HG02798 (cell line): ENCODE data around the gene PNMA1.

Source experiments
- ATAC-seq: cut with Tn5 transposase; IDR thresholded peaks from one replicate; pipeline ENCODE4 v1.9.1; 2021; ENCODE audit warnings: mild to moderate bottlenecking; ENCODE audit not compliant: unreplicated experiment, poor library complexity

The PNMA1 gene

GRCh38 chr14:73684627-73685026 lies 29.6 kb downstream of the PNMA1 start:
- ATAC-seq: no peak

DNA sequence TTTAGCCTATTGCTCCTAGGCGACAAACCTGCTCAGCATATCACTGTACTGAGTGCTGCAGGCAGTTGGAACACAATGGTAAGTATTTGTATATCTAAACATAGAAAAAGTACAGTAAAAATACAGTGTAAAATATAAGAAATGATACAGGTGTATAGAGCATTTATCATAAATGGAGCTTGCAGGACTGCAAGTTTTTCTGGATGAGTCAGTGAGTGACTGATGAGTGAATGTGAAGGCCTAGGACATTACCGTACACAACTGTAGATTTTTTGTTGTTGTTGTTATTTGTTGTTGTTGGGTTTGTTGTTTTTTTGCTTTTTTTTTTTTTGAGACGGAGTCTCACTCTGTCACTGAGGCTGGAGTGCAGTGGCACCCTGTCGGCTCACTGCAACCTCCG lies 33.4 kb downstream of the PNMA1 start:
- no peak for ATAC-seq

DNA sequence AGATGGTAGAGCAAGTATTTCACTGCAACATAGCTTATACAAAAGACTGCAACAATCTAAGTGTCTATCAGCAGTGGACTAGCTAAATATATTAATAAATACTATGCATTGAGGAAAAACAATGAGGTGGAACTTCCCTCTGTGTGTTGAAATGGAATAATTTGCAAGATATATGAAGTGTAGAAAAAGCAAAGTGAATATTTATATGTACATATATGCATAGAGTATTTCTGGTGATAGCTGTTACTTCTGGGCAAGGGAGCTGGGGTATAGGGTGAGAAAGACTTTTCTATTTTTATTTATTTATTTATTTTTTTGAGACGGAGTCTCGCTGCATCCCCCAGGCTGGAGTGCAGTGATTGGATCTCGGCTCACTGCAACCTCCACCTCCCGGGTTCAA lies 35.5 kb downstream of the PNMA1 start:
- no peak for ATAC-seq

- ATAC-seq: no peak
Observed at GRCh38 chr14:73674986-73675385, 39.2 kb downstream of the PNMA1 start.

GRCh38 chr14:73667854-73668253 lies 46.3 kb downstream of the PNMA1 start:
- no peak for ATAC-seq

DNA sequence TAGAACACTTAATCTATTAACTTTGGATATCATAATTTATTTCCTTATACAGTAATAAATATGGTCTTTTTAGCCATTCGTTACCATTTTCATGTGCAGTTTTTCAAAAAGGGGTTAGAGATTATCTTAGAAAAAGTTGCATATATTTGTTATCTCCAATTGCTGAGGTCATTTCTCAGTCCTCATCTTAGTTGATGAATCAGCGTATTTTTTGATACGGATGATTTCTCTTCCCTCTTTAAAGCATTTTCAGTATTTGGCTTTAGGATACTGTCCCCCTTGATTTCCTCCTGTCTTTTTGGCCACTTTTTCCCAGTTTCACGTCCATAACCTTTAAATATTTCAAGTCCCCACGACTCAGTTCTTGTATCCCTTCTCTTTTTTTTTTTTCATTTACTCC lies 47.6 kb downstream of the PNMA1 start:
- no peak for ATAC-seq

- ATAC-seq: no peak
Observed at GRCh38 chr14:73665130-73665529, 49.1 kb downstream of the PNMA1 start.

- no peak for ATAC-seq
Observed at GRCh38 chr14:73663548-73664212, 50.5 kb downstream of the PNMA1 start.

DNA sequence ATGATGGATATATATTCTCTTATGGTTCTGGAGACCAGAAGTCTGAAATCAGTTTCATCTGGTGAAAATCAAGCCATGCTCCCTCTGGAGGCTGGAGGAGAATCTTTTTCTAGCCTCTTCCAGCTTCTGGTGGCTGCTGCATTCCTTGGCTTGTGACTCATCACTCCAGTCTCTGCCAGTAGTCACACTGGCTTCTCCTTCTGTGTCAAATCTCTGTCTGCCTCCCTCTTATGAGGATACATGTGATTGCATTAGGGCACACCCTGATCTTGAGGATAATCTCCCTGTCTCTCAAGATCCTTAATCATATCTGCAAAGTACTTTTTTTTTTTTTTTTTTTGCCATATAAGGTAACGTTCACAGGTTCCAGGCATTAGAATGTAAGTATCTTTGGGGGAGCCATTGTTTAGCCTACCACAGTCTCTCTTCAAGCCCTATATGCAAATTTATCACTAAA lies 51.7 kb downstream of the PNMA1 start:
- ATAC-seq: no peak

GRCh38 chr14:73661872-73662271 lies 52.3 kb downstream of the PNMA1 start:
- no peak for ATAC-seq
